Stimulated activated CD4-positive, alpha-beta T cell treated with anti-CD3 and anti-CD28 coated beads, TNF-alpha, amount 100 ng/mL, for 48 hours (primary cell): ENCODE measurements around the gene ABCG8.

Experiments
- DNase-seq, 3 donors: peaks; one replicate each; pipeline ENCODE4 v3.0.0-alpha.2; 2020; ENCODE audit warnings: low read depth in 3 of 3

ABCG8 gene

GRCh38 chr2:43838560-43839267 lies at the start of gene ABCG8, which contains the start of gene ABCG5:
Gene ABCG8 (plus strand): TSS chr2:43838971. CDS start chr2:43839054, 83 bp downstream.
Gene ABCG5 (minus strand): TSS chr2:43838839. CDS start chr2:43838679, 160 bp downstream.
- no peak for DNase-seq

GRCh38 chr2:43790147-43790546 lies 48.6 kb upstream of the ABCG8 start:
- DNase-seq: no peak

DNA sequence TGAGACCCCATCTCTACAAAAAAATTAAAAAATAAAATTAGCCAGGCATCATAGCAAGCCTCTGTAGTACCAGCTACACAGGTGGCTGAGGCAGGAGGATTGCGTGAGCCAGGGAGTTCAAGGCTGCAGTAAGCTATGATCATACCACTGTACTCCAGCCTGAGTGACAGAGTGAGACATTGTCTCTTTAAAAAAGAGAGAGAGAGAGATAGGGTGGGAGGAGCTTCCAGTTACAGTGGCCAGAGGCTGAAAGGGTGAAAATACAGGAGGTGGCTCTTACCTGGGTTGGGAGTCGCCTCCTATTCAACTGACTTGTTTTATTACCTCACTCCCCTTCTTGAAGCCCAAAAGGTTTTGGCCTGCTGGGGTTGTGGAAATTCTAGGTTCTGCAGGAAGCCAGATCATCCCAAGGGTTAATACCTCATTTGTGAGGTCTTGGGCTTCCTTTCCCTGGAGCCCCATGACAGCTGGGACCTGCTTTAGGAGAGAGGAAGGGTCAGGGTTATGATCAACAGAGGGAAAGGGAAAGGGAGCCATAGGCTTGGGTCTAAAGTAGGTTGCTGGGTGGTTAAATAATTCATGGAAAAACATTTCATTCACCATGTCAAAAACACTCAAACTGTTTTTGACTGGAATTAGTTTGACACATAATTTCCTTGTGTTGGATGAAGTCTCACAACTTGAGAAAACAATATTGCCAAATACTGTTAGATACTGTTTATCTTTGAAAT lies 47.6 kb upstream of the ABCG8 start:
- DNase-seq: no peak

GRCh38 chr2:43792653-43793052 lies 46.1 kb upstream of the ABCG8 start:
- DNase-seq: no peak

DNA sequence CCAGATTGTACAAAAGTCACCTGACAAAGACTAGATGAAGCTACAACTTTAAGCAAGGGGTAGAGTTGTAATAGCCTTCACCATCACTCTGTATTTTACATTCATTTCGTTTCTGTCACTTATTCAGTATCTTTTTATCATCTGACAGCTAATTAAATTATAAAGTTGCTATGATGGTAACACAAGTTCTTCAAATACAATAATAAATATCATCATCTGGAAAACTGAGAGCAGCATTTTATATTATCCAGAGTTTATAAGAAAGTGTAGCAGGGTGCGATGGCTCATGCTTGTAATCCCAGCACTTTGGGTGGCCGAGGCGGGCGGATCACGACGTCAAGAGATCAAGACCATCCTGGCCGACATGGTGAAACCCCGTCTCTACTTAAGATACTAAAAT lies 43.8 kb upstream of the ABCG8 start:
- no peak for DNase-seq

- no peak for DNase-seq
Observed at GRCh38 chr2:43796206-43796605, 42.6 kb upstream of the ABCG8 start.

DNA sequence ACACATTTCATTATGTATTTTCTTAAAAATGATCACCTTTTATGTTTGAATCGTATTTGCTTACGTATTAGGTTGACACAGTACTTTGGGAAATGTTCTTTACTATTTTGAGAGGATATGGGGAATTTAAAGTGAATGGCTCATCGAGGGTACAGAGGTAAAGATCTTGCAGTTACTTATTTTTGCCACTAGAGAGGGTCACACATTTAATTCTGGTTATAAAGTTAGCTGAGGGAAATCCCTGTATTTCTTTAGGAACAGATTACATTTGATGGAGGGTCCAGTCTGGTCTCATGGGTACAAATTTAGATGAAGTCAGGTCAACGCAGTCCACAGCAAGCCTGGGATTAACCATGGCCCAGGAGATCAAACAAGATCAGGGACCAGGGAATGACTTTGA lies 40.5 kb upstream of the ABCG8 start:
- DNase-seq: no peak

DNA sequence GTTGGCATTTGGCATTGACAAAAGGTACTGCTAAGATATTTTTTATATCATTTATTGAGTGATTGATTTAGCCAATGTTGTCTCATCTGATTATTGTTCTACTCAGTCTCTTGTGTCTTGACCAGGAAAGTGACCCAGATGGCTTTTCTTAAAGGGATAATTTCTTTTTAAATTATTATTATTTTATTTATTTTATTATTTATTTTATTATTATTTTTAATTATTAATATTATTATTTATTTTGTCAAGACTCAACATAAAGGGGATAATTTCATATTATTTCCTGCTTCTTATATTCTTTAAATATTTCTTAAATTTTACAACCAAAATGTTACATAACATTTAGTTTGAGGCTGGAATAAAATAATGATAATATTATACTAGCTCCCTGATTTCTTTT lies 37.9 kb upstream of the ABCG8 start:
- no peak for DNase-seq

- no peak for DNase-seq
Observed at GRCh38 chr2:43802135-43802534, 36.6 kb upstream of the ABCG8 start.

DNA sequence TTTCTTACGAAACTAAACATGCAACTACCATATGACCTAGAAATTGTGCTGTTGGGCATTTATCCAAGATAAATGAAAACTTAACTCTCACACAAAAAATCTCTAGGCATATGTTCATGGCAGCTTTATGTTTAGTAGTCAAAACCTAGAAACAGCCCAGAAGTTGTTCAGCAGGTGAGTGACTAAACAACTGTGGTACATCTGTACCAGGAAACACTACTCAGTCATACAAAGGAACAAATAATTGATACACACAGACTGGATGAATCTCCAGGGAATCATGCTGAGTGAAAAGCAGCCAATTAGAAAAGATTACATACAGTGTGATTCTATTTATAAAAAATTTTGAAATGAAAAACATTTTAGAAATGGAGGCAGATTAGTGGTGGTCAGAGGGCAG lies 35.7 kb upstream of the ABCG8 start:
- DNase-seq: no peak

DNA sequence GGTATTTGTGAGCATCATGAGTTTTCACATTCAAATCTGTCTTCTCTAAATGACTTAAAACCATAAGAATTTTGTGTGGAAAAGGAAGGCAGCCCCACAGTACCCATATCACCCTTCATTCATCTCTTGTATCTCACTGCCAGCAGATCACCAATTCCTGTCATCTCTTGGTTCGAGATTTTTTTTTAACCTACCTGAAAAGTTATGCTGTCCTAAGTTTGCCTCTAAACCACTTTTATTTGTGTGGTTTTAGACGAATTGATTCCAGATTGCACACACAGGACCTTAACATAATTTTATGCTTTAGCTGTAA lies 32.1 kb upstream of the ABCG8 start:
- no peak for DNase-seq

- DNase-seq: no peak
Observed at GRCh38 chr2:43810452-43810851, 28.3 kb upstream of the ABCG8 start.

- no peak for DNase-seq
Observed at GRCh38 chr2:43810888-43811287, 27.9 kb upstream of the ABCG8 start.

- DNase-seq: no peak
Observed at GRCh38 chr2:43812006-43812405, 26.8 kb upstream of the ABCG8 start.

- no peak for DNase-seq
Observed at GRCh38 chr2:43812947-43813346, 25.8 kb upstream of the ABCG8 start.

- DNase-seq: no peak
Observed at GRCh38 chr2:43814711-43815110, 24.1 kb upstream of the ABCG8 start.

DNA sequence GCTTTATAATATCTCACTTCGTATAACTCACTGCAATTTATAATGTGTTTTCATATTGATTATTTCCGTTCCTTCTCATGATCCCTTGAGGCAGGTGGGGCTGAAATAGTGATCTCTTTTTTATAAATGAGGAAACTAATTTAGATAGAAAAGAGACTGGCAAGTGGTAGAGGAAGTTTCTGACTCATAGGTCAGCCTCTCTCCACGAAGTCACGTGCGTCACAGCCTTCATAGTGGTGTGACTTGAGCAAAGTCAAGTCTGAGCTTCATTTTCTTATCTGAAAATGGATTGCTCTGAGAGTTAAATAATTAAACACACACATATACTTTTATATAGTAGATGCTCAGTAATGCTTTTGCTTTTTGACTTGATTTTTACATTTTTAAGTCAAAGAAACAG lies 20.0 kb upstream of the ABCG8 start:
- peak in 2 of 3 donors; percentile 3 to 25 for DNase-seq

GRCh38 chr2:43819491-43820163 lies 19.1 kb upstream of the ABCG8 start:
- DNase-seq: no peak

DNA sequence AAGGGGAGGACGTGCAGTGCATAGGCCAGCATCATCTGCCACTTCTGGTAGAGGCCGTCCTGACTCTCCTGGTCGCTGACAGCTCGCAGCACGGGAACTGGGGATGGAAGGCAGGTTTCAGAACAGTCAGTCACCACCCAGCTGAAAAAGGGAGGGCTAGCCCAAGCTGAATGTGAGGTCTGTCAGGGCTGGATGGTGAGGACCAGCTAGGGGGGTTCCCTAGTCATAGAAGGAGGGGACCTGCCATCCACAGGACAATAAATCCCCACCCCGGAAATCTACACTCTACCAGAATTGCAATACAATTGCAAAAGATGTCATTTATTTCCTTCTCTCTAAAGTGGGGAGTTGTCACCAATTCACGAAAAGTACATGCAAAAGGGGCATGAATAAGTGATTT lies 15.9 kb upstream of the ABCG8 start:
- DNase-seq: no peak

DNA sequence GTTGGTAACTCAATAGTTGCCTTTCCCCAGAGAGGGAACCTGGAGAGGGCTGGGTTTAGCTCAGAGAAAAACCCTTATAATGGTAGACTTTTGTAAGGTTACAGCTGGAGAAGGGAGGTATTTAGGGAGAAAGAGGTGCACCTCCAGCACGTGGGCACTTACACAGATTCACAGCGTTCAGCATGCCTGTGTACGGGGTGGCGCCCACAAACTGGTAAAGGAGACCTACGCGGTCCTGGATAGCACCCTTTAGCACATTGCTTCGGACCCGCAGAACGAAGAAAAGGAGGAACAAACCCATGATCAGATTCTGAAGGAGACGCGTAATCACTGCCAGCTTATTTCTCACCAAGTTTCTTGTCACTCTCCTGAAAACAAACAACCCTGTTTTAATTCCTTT lies 15.0 kb upstream of the ABCG8 start:
- DNase-seq: no peak

DNA sequence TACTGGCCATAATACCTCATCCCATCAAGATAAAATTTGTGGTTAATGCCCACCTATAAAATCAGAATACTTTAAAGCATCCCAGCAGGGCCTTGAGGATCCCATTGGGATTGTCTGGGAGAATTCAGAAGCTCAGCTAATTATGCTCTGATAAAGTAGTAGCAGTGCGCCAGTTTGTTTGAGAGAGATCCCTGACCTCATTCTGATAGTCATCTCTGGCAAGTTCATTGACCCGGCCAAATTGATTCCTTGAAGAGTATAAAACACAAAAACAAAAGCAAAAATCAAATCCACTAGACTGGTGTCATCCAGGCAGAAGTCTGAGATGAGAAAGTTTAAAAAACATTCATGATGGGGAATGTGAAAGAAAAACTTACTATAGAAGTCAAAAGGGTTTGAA lies 14.3 kb upstream of the ABCG8 start:
- DNase-seq: no peak

GRCh38 chr2:43824951-43825493 lies 13.7 kb upstream of the ABCG8 start:
- no peak for DNase-seq

DNA sequence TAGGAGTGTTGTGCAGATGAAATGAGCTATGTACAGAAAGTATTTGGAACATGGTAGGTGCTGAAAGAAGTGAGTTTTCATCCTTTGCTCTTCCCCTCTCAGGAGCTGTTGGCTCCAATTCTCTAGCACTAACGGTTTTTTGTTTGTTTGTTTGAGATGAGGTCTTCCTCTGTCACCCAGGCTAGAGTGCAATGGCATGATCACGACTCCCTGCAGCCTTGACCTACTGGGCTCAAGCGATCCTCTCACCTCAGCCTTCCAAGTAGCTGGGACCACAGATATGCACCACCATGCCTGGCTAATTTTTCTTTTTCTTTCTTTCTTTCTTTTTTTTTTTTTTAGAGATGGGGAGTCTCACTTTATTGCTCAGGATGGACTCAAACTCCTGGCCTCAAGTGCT lies 12.9 kb upstream of the ABCG8 start:
- DNase-seq: no peak
